PC-3 (cell line): ENCODE data around the gene PBX3. TPM values are rescaled to one million over a fixed set of nuclear protein-coding genes. Genes with fewer than 3 reads are reported as not detected.

Experiments used
- ATAC-seq: fragments of 200-7000 bp; cut with Tn5 transposase; 2 replicates; pipeline ENCODE4 v1.9.1; 2020; ENCODE audit warnings: mild to moderate bottlenecking, moderate library complexity
- BruUV-seq: library from RNA; stranded (reverse); fragments of 400-500 nt; replicated peaks from 2 replicates; lab custom pipeline; 2021; lab: Mats Ljungman, UMichigan
- CTCF ChIA-PET: fragments of 300-600 bp; sonication (Branson Sonifier 250); formaldehyde crosslinking; loops from one replicate; lab custom pipeline; 2022; ENCODE audit warnings: antibody characterized with exemption; lab: Charles Lee
- POLR2A ChIA-PET: fragments of 300-600 bp; sonication (Branson Sonifier 250); formaldehyde crosslinking; loops from one replicate; lab custom pipeline; 2022; ENCODE audit warnings: antibody characterized with exemption; ENCODE audit not compliant: unreplicated experiment; lab: Charles Lee
- DNase-seq: peaks from one replicate; pipeline ENCODE4 v3.0.0-alpha.2; 2015
- H2AFZ ChIP-seq: fragments of 300-600 bp; sonication (generic); 2 replicates; pipeline ENCODE4 v1.6.0; 2016; ENCODE audit warnings: antibody characterized with exemption, low read length
- H3F3A ChIP-seq: fragments of 300-600 bp; sonication (generic); one replicate; pipeline ENCODE4 v1.6.0; 2017; ENCODE audit warnings: antibody characterized with exemption, low read length, control low read depth, mild to moderate bottlenecking; ENCODE audit not compliant: unreplicated experiment
- H3K27ac ChIP-seq: fragments of 300-600 bp; sonication (generic); 2 replicates; pipeline ENCODE4 v1.5.1; 2016; ENCODE audit warnings: mild to moderate bottlenecking, low read length
- H3K27me3 ChIP-seq: fragments of 300-600 bp; sonication (generic); 2 replicates; pipeline ENCODE4 v1.6.1; 2016; ENCODE audit warnings: low read length, mixed read lengths
- H3K36me3 ChIP-seq: fragments of 300-600 bp; sonication (generic); 2 replicates; pipeline ENCODE4 v1.6.1; 2016; ENCODE audit warnings: low read depth, mixed run types, low read length, mixed read lengths
- H3K4me1 ChIP-seq: fragments of 300-600 bp; sonication (generic); 2 replicates; pipeline ENCODE4 v1.5.1; 2016; ENCODE audit warnings: low read length; ENCODE audit not compliant: insufficient read depth
- H3K4me2 ChIP-seq: fragments of 300-600 bp; sonication (generic); 2 replicates; pipeline ENCODE4 v1.6.0; 2016; ENCODE audit warnings: low read length
- H3K4me3 ChIP-seq: fragments of 300-600 bp; sonication (generic); 2 replicates; pipeline ENCODE4 v1.5.1; 2016; ENCODE audit warnings: mild to moderate bottlenecking, low read length, mixed read lengths
- H3K79me2 ChIP-seq: fragments of 300-600 bp; sonication (generic); 2 replicates; pipeline ENCODE4 v1.6.1; 2017; ENCODE audit warnings: low read length, mixed read lengths
- H3K9ac ChIP-seq: fragments of 300-600 bp; sonication (generic); 2 replicates; pipeline ENCODE4 v1.6.0; 2016; ENCODE audit warnings: mild to moderate bottlenecking, low read length
- H3K9me2 ChIP-seq: fragments of 300-600 bp; sonication (generic); replicated peaks from 2 replicates; pipeline ENCODE4 v1.6.1; 2016; ENCODE audit warnings: mixed run types, low read length, mixed read lengths
- H3K9me3 ChIP-seq: fragments of 300-600 bp; sonication (generic); 2 replicates; pipeline ENCODE4 v1.6.1; 2016; ENCODE audit warnings: low read length, mixed read lengths
- H4K20me1 ChIP-seq: fragments of 300-600 bp; sonication (generic); 2 replicates; pipeline ENCODE4 v1.6.1; 2016; ENCODE audit warnings: low read length, mixed read lengths
- CTCF ChIP-seq: fragments of 300-600 bp; sonication (generic); conservative IDR thresholded peaks from 2 replicates; pipeline ENCODE4 v1.5.1; 2017; ENCODE audit warnings: antibody characterized with exemption, low read depth, mild to moderate bottlenecking, low read length
- EZH2 ChIP-seq: fragments of 300-600 bp; sonication (generic); IDR thresholded peaks from one replicate; pipeline ENCODE4 v1.6.1; 2017; ENCODE audit warnings: antibody characterized with exemption, mild to moderate bottlenecking, low read length; ENCODE audit not compliant: unreplicated experiment
- EZH2phosphoT487 ChIP-seq: fragments of 300-600 bp; sonication (generic); IDR thresholded peaks from 2 replicates; pipeline ENCODE4 v1.6.1; 2018; ENCODE audit warnings: mild to moderate bottlenecking, antibody characterized with exemption, low read length, borderline replicate concordance
- intact Hi-C: fragments of 100-400 bp; cut with micrococcal nuclease; formaldehyde crosslinking; loops from 2 replicates; pipeline ENCODE4 v1.9.0; 2023
- total RNA-seq: library from RNA; depleted of rRNA; stranded (reverse); fragments of >200 nt; gene quantifications from 2 replicates; pipeline ENCODE4 v1.2.3, GENCODE V29; 2014

Gene PBX3
- total RNA-seq, 1 experiment from 2014 or later: 35.5 TPM

- Histone ChIP-seq H3K79me2 (no peaks in the 10 kb centered on the region), H3K4me3 (no peak overlapping the region), H4K20me1 (no peaks in the 10 kb centered on the region), H3K27me3 (no peaks in the 10 kb centered on the region), H3K4me2 (no peak overlapping the region), H3K9ac (no peak overlapping the region), H3F3A (no peaks in the 10 kb centered on the region), H3K27ac (no peak overlapping the region), H3K9me2 (no peaks in the 10 kb centered on the region), H3K4me1 (no peaks in the 10 kb centered on the region), H3K9me3 (no peaks in the 10 kb centered on the region), H2AFZ (no peak overlapping the region), H3K36me3 (no peaks in the 10 kb centered on the region)
- ChIA-PET POLR2A (no interaction called here), CTCF (no interaction called here)
- TF ChIP-seq EZH2 (no peak), CTCF (no peak), EZH2phosphoT487 (no peak)
- no peak for ATAC-seq
- no TSS peak for BruUV-seq
- intact Hi-C loops: no loop called here
- DNase-seq: no peak
Observed at GRCh38 chr9:125825762-125826161, 78.6 kb downstream of the PBX3 start.

GRCh38 chr9:125826850-125827249, 79.7 kb downstream of the PBX3 start:
- Histone ChIP-seq H3K27me3 (no peaks in the 10 kb centered on the region), H3K4me3 (no peak overlapping the region), H3K9me2 (no peaks in the 10 kb centered on the region), H3F3A (no peaks in the 10 kb centered on the region), H3K9me3 (no peaks in the 10 kb centered on the region), H3K4me1 (no peaks in the 10 kb centered on the region), H3K27ac (no peak overlapping the region), H4K20me1 (no peaks in the 10 kb centered on the region), H3K36me3 (no peaks in the 10 kb centered on the region), H3K79me2 (no peaks in the 10 kb centered on the region), H2AFZ (no peak overlapping the region), H3K4me2 (no peak overlapping the region), H3K9ac (no peak overlapping the region)
- no TSS peak for BruUV-seq
- CTCF ChIA-PET: no interaction called here
- POLR2A ChIA-PET: no interaction called here
- intact Hi-C loops: no loop called here
- ATAC-seq (no peak), DNase-seq (no peak)
- TF ChIP-seq EZH2phosphoT487: no peak
- no peak for TF ChIP-seq CTCF
- TF ChIP-seq EZH2: no peak

GRCh38 chr9:125829743-125830142, 82.6 kb downstream of the PBX3 start:
- BruUV-seq: no TSS peak
- Histone ChIP-seq H4K20me1 (no peaks in the 10 kb centered on the region), H3F3A (no peaks in the 10 kb centered on the region), H3K9ac (no peak overlapping the region), H3K4me1 (no peaks in the 10 kb centered on the region), H3K36me3 (no peaks in the 10 kb centered on the region), H3K4me3 (no peak overlapping the region), H2AFZ (no peak overlapping the region), H3K27ac (no peak overlapping the region), H3K9me2 (no peaks in the 10 kb centered on the region), H3K79me2 (no peaks in the 10 kb centered on the region), H3K27me3 (no peaks in the 10 kb centered on the region), H3K9me3 (no peaks in the 10 kb centered on the region), H3K4me2 (no peak overlapping the region)
- intact Hi-C loops: no loop called here
- POLR2A ChIA-PET: no interaction called here
- TF ChIP-seq EZH2 (no peak), EZH2phosphoT487 (no peak), CTCF (no peak)
- DNase-seq: no peak
- no peak for ATAC-seq
- CTCF ChIA-PET: no interaction called here
